ENCODE results near the gene POMT2. TPM values are rescaled to one million over a fixed set of nuclear protein-coding genes. Genes with fewer than 3 reads are reported as not detected.

POMT2 gene
- total RNA-seq, 1 donor from 2014 or later: 27.2 TPM

DNA sequence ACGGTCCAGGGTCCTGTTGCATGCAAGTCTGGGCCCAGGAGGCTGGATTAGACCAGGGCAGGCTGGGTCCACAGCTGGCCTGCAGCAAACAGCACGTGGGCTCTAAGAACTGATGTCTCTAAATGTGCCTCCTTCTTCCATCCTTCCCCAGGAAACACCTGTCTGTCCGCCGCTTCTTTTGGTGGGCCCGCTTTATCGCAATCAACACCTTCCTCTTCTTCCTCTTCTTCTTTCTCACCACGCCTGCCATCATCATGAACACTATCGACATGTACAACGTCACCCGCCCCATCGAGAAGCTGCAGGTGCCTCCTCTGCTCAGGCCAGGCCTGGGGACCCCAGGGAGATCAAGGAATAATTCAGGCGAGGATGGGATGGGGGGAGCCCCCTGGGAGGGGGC lies 77.9 kb downstream of the POMT2 start:
- no peak for DNase-seq (ENCODE audit: low spot score)

DNA sequence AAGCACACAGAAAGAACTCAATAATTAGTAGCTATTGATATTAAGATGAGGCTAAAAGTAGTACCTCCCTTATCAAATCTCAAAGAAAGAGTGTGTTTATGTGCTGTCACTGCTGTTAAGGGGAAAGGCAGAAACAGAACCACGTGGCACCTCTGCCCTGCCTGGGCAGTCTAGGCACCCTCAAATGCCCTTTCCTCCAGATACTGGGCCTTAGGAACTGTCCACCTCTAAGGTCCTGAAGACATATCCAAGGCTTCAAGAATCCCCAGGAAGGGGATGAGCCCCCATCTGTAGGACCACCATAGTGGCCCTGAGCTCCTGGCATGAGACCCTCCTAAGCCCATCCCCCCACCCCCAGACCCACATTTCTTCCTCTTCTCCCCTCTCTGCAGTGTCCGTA lies 78.7 kb downstream of the POMT2 start:
- no peak for DNase-seq (ENCODE audit: low spot score)

- no peak for DNase-seq (ENCODE audit: low spot score)
These were observed 80.3 kb downstream of the POMT2 start for GRCh38 chr14:77240336-77240915.

GRCh38 chr14:77239412-77239811 lies 81.3 kb downstream of the POMT2 start:
- no peak for DNase-seq (ENCODE audit: low spot score)

GRCh38 chr14:77238996-77239395 lies 81.7 kb downstream of the POMT2 start:
- no peak for DNase-seq (ENCODE audit: low spot score)

- DNase-seq (ENCODE audit: low spot score): no peak
These were observed 82.3 kb downstream of the POMT2 start for GRCh38 chr14:77238356-77238755.

GRCh38 chr14:77236814-77237213 lies 83.9 kb downstream of the POMT2 start:
- DNase-seq (ENCODE audit: low spot score): no peak

- no peak for DNase-seq (ENCODE audit: low spot score)
These were observed 89.0 kb downstream of the POMT2 start for GRCh38 chr14:77231721-77232120.

DNA sequence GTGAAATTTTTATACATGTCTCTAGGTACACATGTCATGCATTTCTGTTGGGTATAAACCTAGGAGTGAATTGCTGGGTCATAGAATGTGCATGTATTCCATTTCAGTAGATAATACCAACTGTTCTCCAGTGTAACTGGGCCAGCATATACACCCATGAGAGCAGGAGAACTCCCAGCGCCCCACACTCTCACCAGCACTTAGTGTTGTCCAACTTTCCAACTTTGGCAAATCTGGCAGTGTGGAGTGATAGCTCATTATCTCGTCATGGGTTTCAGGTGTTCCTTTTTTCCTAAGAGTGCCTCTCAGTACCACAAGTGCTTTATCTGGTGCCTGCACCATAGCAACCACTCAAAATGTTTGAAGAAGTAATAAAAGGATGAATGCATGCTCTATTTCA lies 89.8 kb downstream of the POMT2 start:
- no peak for DNase-seq (ENCODE audit: low spot score)

DNA sequence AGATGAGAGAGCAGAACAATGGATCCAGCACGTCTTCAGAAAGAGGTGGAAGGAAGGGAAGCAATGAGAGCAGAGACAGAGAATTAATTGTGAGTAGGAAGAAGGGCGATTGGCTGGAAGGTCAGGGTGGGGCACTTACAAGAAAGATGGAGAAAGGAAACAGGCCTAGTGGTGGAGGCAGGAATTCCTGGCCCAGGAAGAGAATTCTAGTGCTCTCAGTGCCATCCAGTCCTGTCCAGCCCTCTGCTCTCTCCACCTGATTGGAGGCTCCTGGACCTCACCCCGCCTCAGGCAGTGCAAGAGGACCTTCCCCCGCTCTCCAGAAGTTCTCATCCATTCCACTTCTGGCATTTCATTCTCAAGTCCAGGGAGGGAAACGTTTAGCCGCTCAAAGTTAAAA lies 92.6 kb downstream of the POMT2 start:
- no peak for DNase-seq (ENCODE audit: low spot score)

GRCh38 chr14:77225892-77226557 lies 94.7 kb downstream of the POMT2 start:
- DNase-seq (ENCODE audit: low spot score): no peak

GRCh38 chr14:77225254-77225653 lies 95.4 kb downstream of the POMT2 start:
- DNase-seq (ENCODE audit: low spot score): no peak

Small RNAs within 50 kb of the gene (microRNA-seq; reads per million reads assigned to microRNA genes)
- gene MIR1260A (ENCODE audit: borderline number of aligned reads): not detected

Other genes starting within 250 kb of the POMT2 start
- gene CIPC, start 222.6 kb downstream of the POMT2 start, total RNA-seq: 23.1 TPM
- gene ZDHHC22, start 179.1 kb downstream of the POMT2 start, total RNA-seq: not detected
- 0.51 TPM for gene TMEM63C, start 139.1 kb downstream of the POMT2 start, total RNA-seq
- gene NGB, start 49.7 kb downstream of the POMT2 start, total RNA-seq: not detected
- 12.0 TPM for gene GSTZ1, start 153 bp upstream of the POMT2 start, total RNA-seq
- 15.3 TPM for gene TMED8, start 56.2 kb upstream of the POMT2 start, total RNA-seq
- gene SAMD15, start 56.5 kb upstream of the POMT2 start, total RNA-seq: 1.5 TPM
- gene NOXRED1, start 102.6 kb upstream of the POMT2 start, total RNA-seq: 0.29 TPM
- 13.8 TPM for gene VIPAS39, start 136.7 kb upstream of the POMT2 start, total RNA-seq
- gene AHSA1, start 137.2 kb upstream of the POMT2 start, total RNA-seq: 120 TPM
- gene ISM2, start 177.9 kb upstream of the POMT2 start, total RNA-seq: not detected